OCI-LY7 (cell line): ENCODE measurements around the gene ANLN. TPM values are rescaled to one million over a fixed set of nuclear protein-coding genes. Genes with fewer than 3 reads are reported as not detected.

ENCODE experiments used
- BruUV-seq: library from RNA; stranded (reverse); fragments of 400-500 nt; replicated peaks from 2 replicates; lab custom pipeline; 2021; lab: Mats Ljungman, UMichigan
- CTCF ChIA-PET: fragments of 300-600 bp; sonication (Branson Sonifier 250); formaldehyde crosslinking; loops from one replicate; lab custom pipeline; 2022; ENCODE audit warnings: antibody characterized with exemption; ENCODE audit not compliant: unreplicated experiment; lab: Charles Lee
- POLR2A ChIA-PET: fragments of 300-600 bp; sonication (Branson Sonifier 250); formaldehyde crosslinking; loops from one replicate; lab custom pipeline; 2022; ENCODE audit warnings: antibody characterized with exemption; lab: Charles Lee
- DNase-seq: peaks from one replicate; pipeline ENCODE4 v3.0.0-alpha.2; 2015; ENCODE audit warnings: low spot score
- H2AFZ ChIP-seq: fragments of 200-600 bp; sonication (generic), shearing (Covaris generic); 2 replicates; pipeline ENCODE4 v1.6.1; 2014; ENCODE audit warnings: mild to moderate bottlenecking, antibody characterized with exemption, low read length, moderate library complexity
- H3K27ac ChIP-seq: fragments of 200-600 bp; sonication (generic); 2 replicates; pipeline ENCODE4 v1.5.1; 2014; ENCODE audit warnings: mixed run types, low read depth, mild to moderate bottlenecking, moderate library complexity, low read length, inconsistent platforms; ENCODE audit not compliant: poor library complexity, severe bottlenecking
- H3K36me3 ChIP-seq: fragments of 200-600 bp; sonication (generic); 2 replicates; pipeline ENCODE4 v1.6.1; 2014; ENCODE audit warnings: mild to moderate bottlenecking, antibody characterized with exemption, low read length, moderate library complexity, mixed read lengths; ENCODE audit not compliant: insufficient read depth
- H3K4me1 ChIP-seq: fragments of 200-600 bp; sonication (generic); 2 replicates; pipeline ENCODE4 v1.5.1; 2014; ENCODE audit warnings: mild to moderate bottlenecking, low read length; ENCODE audit not compliant: insufficient read depth, poor library complexity, severe bottlenecking
- H3K4me2 ChIP-seq: fragments of 200-600 bp; sonication (generic); 2 replicates; pipeline ENCODE4 v1.6.1; 2014; ENCODE audit warnings: mild to moderate bottlenecking, low read length
- H3K4me3 ChIP-seq: fragments of 200-600 bp; sonication (generic); 2 replicates; pipeline ENCODE4 v1.5.1; 2014; ENCODE audit warnings: mild to moderate bottlenecking, low read depth, low read length; ENCODE audit not compliant: poor library complexity, severe bottlenecking
- H3K79me2 ChIP-seq: fragments of 200-600 bp; sonication (generic); 2 replicates; pipeline ENCODE4 v1.6.1; 2016; ENCODE audit warnings: low read depth, mild to moderate bottlenecking, low read length, moderate library complexity, mixed read lengths; ENCODE audit not compliant: insufficient read depth
- H3K9me2 ChIP-seq: fragments of 200-600 bp; sonication (generic); 2 replicates; pipeline ENCODE4 v1.6.1; 2016; ENCODE audit warnings: mild to moderate bottlenecking, low read length, mixed read lengths; ENCODE audit not compliant: insufficient read depth
- H3K9me3 ChIP-seq: fragments of 200-600 bp; sonication (generic); 2 replicates; pipeline ENCODE4 v1.6.1; 2014; ENCODE audit warnings: mild to moderate bottlenecking, mixed run types, low read length, mixed read lengths
- H4K20me1 ChIP-seq: fragments of 200-600 bp; sonication (generic); 2 replicates; pipeline ENCODE4 v1.6.1; 2014; ENCODE audit warnings: mild to moderate bottlenecking, antibody characterized with exemption, low read length, moderate library complexity, mixed read lengths; ENCODE audit not compliant: insufficient read depth
- EZH2phosphoT487 ChIP-seq: fragments of 200-600 bp; sonication (generic); IDR thresholded peaks from 2 replicates; pipeline ENCODE4 v1.6.1; 2018; ENCODE audit warnings: low read depth, borderline replicate concordance, mild to moderate bottlenecking, mixed run types, antibody characterized with exemption, low read length, moderate library complexity, mixed read lengths
- intact Hi-C: fragments of 100-400 bp; cut with micrococcal nuclease; formaldehyde crosslinking; loops from one replicate; pipeline ENCODE4 v1.10.0; 2022; ENCODE audit not compliant: unreplicated experiment
- total RNA-seq, 2 experiments: library from RNA; depleted of rRNA in 1 of 2; stranded (reverse); fragments of >200 nt in 1 of 2; shearing (Covaris generic) in 1 of 2; gene quantifications; 2 replicates each; pipeline ENCODE4 v1.2.3, GENCODE V29; 2014 to 2022
- TF ChIP-seq, protein P1 (sequence below): fragments of 200-600 bp; sonication (generic); conservative IDR thresholded peaks from 2 replicates; pipeline ENCODE4 v1.5.1; 2014; ENCODE audit warnings: mild to moderate bottlenecking, antibody characterized with exemption, low read length, moderate library complexity, mixed read lengths

The ANLN gene
- total RNA-seq, 2 experiments from 2014 or later = 56.5 to 71.0 TPM

DNA sequence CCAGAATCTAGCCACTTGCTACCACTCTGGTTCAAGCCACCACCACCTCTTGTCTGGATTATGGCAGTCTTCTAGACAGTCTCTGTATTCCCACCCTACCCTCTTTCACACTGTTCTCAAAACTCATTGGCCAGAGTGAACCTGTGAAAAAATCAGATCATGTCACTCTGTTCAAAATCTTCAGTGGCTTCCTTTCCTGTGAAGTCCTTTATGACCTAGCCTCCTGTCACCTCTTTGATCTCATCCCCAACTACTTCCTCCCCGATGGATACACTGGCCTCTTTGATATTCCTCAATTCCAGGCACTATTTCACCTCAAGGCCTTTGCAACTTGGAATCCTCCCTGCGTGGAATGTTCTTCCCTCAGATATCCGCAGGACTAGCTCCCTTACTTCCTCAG is 21.2 kb upstream of the ANLN start:
- H3K4me1 ChIP-seq = peaks cover 5% of the 10 kb centered on the region
- no peak overlapping the region for H3K27ac ChIP-seq
- H4K20me1 ChIP-seq = no peaks in the 10 kb centered on the region
- no peaks in the 10 kb centered on the region for H3K9me2 ChIP-seq
- ChIA-PET CTCF (interaction anchor here (1.2 kb wide), 1 partner anchor 20 kb away, joined by 3 read pairs; no protein-coding TSS in a partner anchor), POLR2A (interaction anchor here (0.6 kb wide), 1 partner anchor 18 kb away, joined by 4 read pairs; no protein-coding TSS in a partner anchor)
- no peak overlapping the region for H3K4me2 ChIP-seq
- DNase-seq = no peak
- no peak overlapping the region for H3K4me3 ChIP-seq
- H3K9me3 ChIP-seq = no peaks in the 10 kb centered on the region
- BruUV-seq = no TSS peak
- no peaks in the 10 kb centered on the region for H3K36me3 ChIP-seq
- intact Hi-C loops = no loop called here
- no peak overlapping the region for H2AFZ ChIP-seq
- H3K79me2 ChIP-seq = no peaks in the 10 kb centered on the region
- TF ChIP-seq, protein P1, sequence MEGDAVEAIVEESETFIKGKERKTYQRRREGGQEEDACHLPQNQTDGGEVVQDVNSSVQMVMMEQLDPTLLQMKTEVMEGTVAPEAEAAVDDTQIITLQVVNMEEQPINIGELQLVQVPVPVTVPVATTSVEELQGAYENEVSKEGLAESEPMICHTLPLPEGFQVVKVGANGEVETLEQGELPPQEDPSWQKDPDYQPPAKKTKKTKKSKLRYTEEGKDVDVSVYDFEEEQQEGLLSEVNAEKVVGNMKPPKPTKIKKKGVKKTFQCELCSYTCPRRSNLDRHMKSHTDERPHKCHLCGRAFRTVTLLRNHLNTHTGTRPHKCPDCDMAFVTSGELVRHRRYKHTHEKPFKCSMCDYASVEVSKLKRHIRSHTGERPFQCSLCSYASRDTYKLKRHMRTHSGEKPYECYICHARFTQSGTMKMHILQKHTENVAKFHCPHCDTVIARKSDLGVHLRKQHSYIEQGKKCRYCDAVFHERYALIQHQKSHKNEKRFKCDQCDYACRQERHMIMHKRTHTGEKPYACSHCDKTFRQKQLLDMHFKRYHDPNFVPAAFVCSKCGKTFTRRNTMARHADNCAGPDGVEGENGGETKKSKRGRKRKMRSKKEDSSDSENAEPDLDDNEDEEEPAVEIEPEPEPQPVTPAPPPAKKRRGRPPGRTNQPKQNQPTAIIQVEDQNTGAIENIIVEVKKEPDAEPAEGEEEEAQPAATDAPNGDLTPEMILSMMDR = no peak
- no peak for TF ChIP-seq EZH2phosphoT487

DNA sequence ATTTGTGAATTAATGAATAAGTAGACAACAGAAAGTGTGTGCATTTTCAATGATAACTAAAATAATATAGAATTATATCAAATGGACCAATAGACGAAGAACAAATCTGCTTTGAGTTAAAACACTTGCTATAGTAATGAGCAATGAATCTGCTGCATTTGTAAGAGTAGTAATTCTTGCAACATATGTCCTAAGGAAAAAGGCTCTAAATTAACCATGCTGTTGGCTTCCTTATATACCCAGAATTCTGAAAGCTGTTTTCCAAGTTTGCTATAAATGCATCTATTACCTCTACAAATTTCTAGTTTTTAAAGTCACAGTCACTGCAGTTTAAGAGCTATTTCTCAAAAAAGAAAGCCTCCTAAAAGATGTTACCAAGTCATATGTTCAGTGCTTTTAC is 20.5 kb upstream of the ANLN start:
- no peak overlapping the region for H3K4me2 ChIP-seq
- H3K27ac ChIP-seq = no peak overlapping the region
- no peak for TF ChIP-seq EZH2phosphoT487
- TF ChIP-seq, protein P1 = no peak
- H4K20me1 ChIP-seq = no peaks in the 10 kb centered on the region
- CTCF ChIA-PET = no interaction called here
- peaks cover 5% of the 10 kb centered on the region for H3K4me1 ChIP-seq
- no peaks in the 10 kb centered on the region for H3K9me2 ChIP-seq
- H3K79me2 ChIP-seq = no peaks in the 10 kb centered on the region
- H2AFZ ChIP-seq = no peak overlapping the region
- H3K36me3 ChIP-seq = no peaks in the 10 kb centered on the region
- H3K4me3 ChIP-seq = no peak overlapping the region
- POLR2A ChIA-PET = interaction anchor here (0.6 kb wide), 1 partner anchor 478 kb away, joined by 3 read pairs; no protein-coding TSS in a partner anchor
- BruUV-seq = no TSS peak
- no peaks in the 10 kb centered on the region for H3K9me3 ChIP-seq
- intact Hi-C loops = no loop called here
- DNase-seq = no peak

DNA sequence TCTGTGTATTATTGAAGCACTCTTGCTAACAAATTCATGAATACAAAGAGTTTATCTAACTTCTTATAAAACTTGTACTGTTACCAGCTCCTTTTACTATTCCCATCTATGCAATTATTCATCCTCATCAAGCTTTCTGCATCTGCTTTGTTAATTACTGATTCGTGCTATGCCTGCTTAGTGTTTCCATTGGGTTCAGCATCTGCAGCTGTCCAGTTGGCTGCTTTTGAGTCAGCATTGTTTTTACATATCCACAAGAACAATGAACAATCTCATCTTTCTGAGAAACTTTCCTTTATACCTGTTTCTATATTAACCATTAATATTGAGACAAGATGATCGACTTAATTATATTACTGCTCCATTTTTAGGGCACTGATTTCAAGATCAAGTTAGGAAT is 19.6 kb upstream of the ANLN start:
- H3K27ac ChIP-seq = no peak overlapping the region
- no peak overlapping the region for H3K4me3 ChIP-seq
- no peak overlapping the region for H2AFZ ChIP-seq
- no peaks in the 10 kb centered on the region for H3K79me2 ChIP-seq
- H3K9me2 ChIP-seq = no peaks in the 10 kb centered on the region
- intact Hi-C loops = no loop called here
- H3K4me2 ChIP-seq = no peak overlapping the region
- no peak for DNase-seq
- ChIA-PET POLR2A (no interaction called here), CTCF (no interaction called here)
- H3K4me1 ChIP-seq = peaks cover 5% of the 10 kb centered on the region
- no peaks in the 10 kb centered on the region for H3K9me3 ChIP-seq
- H4K20me1 ChIP-seq = no peaks in the 10 kb centered on the region
- BruUV-seq = no TSS peak
- H3K36me3 ChIP-seq = no peaks in the 10 kb centered on the region
- TF ChIP-seq, protein P1 = no peak
- no peak for TF ChIP-seq EZH2phosphoT487
